Measurements from ENCODE around the gene MMD2.

- TF ChIP-seq, protein P1, sequence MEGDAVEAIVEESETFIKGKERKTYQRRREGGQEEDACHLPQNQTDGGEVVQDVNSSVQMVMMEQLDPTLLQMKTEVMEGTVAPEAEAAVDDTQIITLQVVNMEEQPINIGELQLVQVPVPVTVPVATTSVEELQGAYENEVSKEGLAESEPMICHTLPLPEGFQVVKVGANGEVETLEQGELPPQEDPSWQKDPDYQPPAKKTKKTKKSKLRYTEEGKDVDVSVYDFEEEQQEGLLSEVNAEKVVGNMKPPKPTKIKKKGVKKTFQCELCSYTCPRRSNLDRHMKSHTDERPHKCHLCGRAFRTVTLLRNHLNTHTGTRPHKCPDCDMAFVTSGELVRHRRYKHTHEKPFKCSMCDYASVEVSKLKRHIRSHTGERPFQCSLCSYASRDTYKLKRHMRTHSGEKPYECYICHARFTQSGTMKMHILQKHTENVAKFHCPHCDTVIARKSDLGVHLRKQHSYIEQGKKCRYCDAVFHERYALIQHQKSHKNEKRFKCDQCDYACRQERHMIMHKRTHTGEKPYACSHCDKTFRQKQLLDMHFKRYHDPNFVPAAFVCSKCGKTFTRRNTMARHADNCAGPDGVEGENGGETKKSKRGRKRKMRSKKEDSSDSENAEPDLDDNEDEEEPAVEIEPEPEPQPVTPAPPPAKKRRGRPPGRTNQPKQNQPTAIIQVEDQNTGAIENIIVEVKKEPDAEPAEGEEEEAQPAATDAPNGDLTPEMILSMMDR (IDR thresholded peaks at IDR 0.05; ENCODE audit: insufficient read depth, low read depth, low read length): no peak
- no peak for TF ChIP-seq EZH2 (IDR thresholded peaks at IDR 0.05; ENCODE audit: insufficient read depth, low read length)
These were observed 97.8 kb downstream of the MMD2 start for GRCh38 chr7:4861227-4861626.
